GM12872 (cell line): ENCODE results near the gene ZC3H12A.

Experiments
- TF ChIP-seq, protein P1 (sequence below): IDR thresholded peaks from 3 replicates; pipeline ENCODE4 v1.5.1; 2011; ENCODE audit warnings: low read depth, mild to moderate bottlenecking, low read length, moderate library complexity; ENCODE audit not compliant: insufficient read depth

The ZC3H12A gene

DNA sequence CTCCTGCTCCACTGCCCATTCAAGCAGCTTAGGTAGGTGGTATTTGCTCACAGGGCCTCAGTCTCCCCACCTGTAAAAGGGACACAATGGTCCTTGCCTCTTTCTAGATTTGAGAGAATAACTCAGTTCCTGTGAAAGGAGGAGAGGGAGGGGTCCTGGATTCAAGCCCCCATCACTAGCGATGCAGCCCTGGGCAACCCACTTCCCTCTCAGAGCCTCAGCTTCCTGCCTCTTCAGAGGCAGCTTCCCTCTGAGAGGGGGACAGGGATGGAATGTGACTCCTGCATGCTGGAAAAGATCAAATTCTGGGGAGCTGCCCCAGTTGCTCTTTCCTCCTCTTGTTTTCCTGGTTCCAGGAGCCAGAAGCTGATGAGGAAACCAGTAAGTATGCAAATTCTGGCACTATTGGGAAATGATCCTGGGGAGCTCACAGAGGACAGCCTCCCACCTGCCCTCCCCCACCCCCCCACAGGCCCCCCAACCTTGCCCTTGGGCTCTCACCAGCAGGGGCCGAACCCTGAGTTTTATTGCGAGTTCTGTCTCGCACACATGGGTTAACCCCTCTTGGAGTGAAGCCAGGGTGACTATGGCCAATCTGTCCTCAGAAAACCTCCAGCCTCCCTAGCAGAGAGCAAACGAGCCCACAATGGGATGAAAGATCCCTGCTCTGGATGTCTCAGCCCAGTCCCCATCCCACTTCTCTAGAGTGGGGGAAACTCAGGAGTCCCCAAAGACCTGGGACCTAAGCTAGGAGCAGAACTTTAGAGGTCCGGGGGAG is 11.7 kb downstream of the ZC3H12A start:
- TF ChIP-seq, protein P1, sequence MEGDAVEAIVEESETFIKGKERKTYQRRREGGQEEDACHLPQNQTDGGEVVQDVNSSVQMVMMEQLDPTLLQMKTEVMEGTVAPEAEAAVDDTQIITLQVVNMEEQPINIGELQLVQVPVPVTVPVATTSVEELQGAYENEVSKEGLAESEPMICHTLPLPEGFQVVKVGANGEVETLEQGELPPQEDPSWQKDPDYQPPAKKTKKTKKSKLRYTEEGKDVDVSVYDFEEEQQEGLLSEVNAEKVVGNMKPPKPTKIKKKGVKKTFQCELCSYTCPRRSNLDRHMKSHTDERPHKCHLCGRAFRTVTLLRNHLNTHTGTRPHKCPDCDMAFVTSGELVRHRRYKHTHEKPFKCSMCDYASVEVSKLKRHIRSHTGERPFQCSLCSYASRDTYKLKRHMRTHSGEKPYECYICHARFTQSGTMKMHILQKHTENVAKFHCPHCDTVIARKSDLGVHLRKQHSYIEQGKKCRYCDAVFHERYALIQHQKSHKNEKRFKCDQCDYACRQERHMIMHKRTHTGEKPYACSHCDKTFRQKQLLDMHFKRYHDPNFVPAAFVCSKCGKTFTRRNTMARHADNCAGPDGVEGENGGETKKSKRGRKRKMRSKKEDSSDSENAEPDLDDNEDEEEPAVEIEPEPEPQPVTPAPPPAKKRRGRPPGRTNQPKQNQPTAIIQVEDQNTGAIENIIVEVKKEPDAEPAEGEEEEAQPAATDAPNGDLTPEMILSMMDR, result no peak

DNA sequence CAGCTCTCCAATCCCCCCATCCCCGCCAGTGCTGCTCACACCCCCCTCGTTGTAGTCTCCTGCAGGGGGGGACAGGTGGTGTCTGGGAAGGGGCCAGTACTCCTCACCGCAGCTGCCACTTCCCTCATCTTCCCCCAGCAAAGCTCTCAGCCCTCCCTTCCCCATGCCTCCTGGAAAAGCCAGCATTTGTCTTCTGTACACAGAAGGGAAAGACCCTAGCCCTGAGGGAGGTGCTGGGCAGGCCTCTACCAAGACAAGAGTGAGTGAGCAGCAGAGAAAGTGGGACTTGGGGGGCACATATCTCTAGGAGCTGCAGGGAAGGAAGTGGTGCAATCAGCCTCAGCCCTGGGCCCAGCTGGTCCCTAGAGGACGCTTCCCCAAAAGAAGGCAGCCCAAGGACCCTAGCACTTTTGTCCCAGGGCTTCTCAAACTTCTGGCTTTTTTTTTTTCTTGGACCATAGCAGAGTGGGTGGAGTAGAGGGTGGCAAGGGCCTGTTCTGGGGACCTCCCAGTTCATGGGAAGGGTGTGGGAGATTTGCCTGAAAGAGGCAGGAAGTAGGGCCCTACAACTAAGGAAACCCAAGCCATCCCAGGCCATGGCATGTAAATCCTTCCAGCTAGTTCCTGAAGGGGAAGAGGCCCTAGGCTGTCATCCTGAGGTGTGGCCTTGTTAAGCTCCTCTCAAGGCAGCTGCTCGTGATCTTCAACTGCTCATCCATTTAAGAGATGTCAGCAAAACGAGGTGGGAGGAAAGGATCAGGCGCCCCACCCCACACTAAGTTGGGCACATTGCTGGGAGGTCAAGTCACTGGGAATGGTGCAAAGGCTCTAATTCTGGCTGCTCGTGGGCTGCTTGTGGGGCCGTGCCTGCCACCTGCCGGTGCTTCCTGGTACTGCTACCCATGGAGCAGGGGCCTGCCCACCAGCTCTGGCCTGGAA is 12.6 kb downstream of the ZC3H12A start:
- TF ChIP-seq, protein P1, result peak; percentile 98

DNA sequence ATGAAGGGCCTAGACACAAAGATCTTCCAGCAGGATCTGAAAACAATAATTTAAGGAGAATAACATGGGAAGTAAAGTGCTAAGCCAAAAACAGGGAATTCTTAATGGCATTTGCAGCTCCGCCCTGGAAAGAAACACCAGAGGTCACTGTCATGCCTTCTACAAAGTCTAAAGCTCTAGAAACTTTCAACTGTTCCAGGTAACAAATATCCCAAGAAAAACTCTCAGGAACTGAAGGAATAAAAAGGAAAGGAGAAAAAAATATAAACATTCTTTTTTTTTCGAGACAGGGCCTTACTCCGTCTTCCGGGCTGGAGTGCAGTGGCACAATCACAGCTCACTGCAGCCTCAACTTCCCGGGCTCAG is 13.2 kb downstream of the ZC3H12A start:
- TF ChIP-seq, protein P1, result no peak

DNA sequence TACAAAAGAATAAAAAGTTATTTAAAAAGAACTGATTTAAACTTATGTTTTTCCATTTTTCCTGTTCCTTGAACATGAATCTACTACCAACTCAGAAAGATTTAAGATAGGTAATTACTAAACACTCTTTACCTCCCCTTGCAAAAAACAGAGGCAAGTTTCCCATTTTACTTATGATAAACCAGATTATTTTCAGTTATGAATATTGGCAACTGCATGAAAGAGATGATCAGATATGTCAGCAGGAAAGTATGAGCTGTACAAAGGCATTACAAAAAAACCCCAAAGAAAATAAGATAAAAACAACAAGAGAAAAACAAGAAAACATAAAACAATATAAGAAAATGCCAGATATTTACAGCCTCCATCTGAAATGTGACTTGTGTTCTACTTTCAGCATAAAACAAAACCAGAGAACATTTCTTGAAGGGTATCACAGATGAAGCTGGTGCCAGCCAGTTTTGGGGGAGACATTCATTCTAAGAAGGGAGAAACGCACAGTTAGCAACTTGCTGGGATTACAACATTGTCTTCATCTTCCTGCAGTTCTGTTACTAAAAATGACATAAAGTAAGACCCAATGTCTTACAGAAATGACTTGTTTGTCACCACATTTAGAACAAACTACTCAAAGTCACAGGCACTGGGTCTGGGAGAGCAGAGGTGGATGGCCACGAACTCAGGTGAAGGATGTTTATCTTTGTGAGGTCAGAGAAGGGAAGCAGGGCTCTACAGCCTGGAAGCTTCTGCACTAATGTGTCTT is 19.1 kb downstream of the ZC3H12A start:
- TF ChIP-seq, protein P1, result no peak

DNA sequence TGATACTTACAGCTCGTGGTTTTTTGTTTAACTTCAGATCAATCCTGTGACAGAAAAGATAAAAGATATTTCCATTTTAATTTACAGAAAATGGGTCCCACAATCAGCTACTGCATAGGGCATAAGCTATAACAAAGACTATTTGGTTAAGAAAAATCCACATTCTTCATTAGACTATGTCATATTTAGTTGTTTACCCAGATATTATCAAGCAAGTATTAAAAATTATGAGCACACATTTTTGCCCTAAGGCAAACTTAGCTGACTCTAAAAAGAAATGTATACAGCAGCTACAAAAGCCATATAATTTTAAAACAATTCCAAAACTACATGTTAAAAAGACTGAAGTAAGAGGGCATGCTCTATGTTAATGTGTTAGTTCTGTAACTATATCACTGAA is 21.5 kb downstream of the ZC3H12A start:
- TF ChIP-seq, protein P1, result no peak

DNA sequence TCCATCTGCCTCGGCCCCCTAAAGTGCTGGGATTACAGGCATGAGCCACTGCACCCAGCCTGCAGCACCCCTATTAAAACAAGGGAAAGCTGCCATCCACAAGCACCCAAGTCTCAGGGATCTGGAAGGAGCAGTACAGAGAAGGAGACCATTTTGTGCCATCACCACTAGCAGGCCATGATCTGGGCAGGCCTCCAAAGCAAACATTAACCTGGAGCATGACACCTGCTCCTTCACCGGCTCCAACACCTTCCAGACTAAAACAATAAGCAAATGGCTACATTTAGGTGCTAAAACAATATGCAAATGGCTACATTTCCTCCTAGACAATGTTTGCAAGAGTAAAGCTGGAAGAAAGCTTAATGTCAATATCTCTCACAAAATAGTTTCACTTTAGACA is 23.5 kb downstream of the ZC3H12A start:
- TF ChIP-seq, protein P1, result no peak
